HG02938 (cell line): ENCODE data around the gene PFKFB4.
"Not testable (repeated sequence)": the region's sequence is repeated elsewhere in the genome, so short reads cannot be mapped to it uniquely, and the experiment has no call there.

Experiments
- ATAC-seq: cut with Tn5 transposase; IDR thresholded peaks from one replicate; pipeline ENCODE4 v1.9.1; 2021; ENCODE audit warnings: mild to moderate bottlenecking, moderate library complexity; ENCODE audit not compliant: unreplicated experiment

PFKFB4 gene

GRCh38 chr3:48535578-48535977 lies 21.0 kb downstream of the PFKFB4 start:
- ATAC-seq, result no peak

GRCh38 chr3:48532977-48533337 lies 23.6 kb downstream of the PFKFB4 start:
- no peak for ATAC-seq

- no peak for ATAC-seq
Measured at GRCh38 chr3:48532271-48532976, 24.2 kb downstream of the PFKFB4 start.

DNA sequence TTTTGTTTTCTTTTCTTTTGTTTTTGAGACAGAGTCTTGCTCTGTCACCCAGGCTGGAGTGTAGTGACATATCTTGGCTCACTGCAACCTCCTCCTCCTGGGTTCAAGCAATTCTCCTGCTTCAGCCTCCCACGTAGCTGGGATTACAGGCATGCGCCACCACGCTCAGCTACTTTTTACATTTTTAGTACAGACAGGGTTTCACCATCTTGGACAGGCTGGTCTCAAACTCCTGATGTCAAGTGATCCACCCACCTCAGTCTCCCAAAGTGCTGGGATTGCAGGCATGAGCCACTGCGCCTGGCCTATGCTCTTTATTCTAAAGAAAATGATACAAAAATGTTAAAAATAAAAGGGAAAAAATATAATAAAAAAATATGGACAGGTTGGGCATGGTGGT lies 25.9 kb downstream of the PFKFB4 start:
- not testable (repeated sequence) for ATAC-seq

GRCh38 chr3:48528754-48529153 lies 27.8 kb downstream of the PFKFB4 start:
- no peak for ATAC-seq

DNA sequence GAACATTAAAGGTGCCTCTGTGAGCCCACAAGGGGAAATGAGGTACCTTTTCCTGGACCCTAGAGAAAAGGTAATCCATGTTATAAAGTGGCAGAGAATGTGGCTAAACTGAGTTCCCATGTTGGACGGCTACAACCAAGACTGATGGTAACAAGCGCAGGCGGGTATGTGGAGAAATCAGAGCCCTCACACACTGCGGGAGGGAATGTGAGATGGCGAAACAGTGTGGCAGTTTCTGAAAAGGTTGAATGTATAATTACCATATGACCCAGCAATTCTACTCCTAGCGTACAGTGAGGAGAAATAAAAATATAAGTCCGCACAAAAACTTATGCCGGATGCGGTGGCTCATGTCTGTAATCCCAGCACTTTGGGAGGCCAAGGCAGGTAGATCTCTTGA lies 28.6 kb downstream of the PFKFB4 start:
- ATAC-seq, result no peak

GRCh38 chr3:48524970-48525369 lies 31.6 kb downstream of the PFKFB4 start:
- ATAC-seq, result no peak

DNA sequence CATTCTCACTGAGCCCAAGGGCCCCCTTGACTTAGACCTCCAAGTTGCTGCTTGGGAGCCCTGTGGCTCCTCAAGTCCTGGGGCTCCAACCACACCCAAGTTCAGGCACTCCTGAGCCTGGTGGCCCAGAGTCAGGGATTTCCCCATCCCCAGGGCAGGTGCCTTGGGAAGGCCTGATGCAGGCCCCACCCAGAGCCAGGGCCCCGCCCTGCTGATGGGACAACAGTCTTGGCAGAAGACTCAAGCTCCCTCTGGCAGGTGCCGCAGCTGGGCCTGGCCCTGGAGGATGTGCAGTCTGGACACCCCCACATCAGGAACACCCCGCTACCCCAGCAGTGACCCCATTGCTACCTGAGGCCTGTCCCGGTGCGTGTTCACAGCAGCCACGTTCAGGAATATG lies 35.0 kb downstream of the PFKFB4 start:
- ATAC-seq, result no peak

- no peak for ATAC-seq
Measured at GRCh38 chr3:48519277-48519643, 37.3 kb downstream of the PFKFB4 start.

DNA sequence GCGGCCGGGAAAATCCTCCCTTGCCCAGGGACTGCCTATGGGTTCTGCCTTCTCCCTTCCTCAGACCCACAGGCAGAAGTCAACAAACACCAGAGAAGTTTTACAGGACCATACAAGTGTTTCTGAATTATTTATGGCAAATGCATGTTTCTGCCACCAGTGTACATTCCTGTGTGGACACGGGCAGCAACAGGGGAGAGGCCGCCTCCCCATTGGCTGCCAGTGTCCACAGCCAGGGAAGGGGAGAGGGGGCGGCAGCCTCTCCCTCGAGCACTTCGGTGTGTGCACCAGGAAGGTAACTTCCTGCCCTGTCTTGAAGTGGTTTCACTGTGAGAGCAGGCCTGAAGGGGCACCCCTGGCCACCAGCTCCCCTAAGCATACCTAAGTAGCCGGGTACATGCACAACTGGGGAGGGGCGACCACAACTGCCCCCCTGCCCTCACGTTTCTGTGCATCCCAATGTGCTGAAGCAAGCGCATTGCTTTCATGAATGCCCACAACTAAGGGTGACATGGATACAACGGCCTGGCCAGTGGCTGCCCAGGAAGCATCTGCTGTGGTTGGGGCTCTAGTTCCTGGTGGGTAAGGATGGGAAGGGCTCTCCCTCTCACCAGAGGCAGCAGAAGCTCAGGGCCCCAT lies 37.8 kb downstream of the PFKFB4 start:
- no peak for ATAC-seq

DNA sequence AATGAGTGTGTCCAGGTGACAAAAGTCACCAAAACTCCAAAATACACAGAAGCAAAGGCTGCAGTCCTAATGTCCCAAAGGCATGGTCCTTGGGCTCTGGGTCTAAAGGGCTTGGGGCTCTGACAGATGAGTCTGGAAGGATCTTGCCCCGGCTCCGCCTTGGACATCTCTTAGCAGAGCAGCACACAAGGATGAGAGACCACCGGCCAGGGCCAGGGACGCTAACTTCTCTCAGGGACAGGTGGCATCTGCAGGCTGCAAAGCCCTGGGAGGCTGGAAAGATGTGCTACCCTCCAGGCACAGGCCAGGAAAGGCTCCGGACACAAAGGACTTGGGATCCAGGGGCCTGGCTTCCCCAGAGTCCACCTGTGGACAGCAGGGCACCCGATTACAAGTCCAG lies 38.5 kb downstream of the PFKFB4 start:
- no peak for ATAC-seq

DNA sequence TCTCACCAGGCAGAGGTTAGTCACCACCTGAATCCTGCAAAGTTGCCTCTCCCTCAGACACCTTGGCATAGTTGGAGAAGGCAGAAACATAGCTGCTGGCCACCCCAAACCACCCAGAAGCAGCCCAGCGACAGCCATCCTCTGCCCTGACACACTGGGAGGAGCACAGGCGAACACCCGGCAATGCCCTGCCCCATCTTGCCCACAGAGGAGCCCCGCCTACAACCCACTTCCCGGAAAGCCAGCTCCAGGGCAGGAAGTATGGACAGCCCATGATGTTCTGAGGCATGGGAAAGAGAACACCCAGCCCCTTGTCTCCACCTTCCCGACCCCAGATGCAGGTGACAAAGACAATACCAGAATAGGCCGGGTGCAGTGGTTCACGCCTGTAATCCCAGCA lies 40.0 kb downstream of the PFKFB4 start:
- ATAC-seq, result no peak

DNA sequence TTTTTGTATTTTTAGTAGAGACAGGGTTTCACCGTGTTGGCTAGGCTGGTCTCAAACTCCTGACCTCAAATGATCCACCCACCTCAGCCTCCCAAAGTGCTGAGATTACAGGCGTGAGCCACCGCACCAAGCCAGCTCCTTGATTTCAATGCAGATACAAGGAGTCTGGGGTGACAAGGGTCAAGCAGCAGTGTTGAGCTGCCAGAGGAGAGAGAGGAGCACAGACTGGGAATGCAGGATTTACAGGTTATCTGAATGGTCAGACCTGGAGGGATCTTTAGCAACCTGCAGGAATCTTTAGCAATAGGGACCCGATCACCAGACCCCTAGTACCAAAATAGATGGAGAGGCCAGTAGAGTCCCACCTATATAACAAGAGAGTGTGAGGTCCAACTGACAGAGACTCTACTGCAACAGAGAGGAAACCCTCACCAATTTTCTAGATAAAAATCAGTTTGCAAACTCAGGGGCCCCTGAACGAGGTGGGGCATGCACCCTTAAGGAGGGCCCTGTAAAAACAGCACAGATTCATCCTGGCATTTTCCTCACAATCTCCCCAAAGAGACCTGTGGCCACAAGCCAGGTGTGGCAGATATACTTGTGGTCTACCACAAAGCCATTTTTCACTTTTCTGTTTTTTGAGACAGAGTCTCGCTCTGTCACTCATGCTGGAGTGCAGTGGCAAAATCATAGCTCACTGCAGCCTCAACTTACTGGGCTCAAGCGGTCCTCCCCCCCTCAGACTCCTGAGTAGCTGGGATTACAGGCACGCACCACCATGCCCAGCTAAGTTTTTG lies 42.0 kb downstream of the PFKFB4 start:
- ATAC-seq, result no peak

- ATAC-seq, result no peak
Measured at GRCh38 chr3:48511551-48511950, 45.1 kb downstream of the PFKFB4 start.

DNA sequence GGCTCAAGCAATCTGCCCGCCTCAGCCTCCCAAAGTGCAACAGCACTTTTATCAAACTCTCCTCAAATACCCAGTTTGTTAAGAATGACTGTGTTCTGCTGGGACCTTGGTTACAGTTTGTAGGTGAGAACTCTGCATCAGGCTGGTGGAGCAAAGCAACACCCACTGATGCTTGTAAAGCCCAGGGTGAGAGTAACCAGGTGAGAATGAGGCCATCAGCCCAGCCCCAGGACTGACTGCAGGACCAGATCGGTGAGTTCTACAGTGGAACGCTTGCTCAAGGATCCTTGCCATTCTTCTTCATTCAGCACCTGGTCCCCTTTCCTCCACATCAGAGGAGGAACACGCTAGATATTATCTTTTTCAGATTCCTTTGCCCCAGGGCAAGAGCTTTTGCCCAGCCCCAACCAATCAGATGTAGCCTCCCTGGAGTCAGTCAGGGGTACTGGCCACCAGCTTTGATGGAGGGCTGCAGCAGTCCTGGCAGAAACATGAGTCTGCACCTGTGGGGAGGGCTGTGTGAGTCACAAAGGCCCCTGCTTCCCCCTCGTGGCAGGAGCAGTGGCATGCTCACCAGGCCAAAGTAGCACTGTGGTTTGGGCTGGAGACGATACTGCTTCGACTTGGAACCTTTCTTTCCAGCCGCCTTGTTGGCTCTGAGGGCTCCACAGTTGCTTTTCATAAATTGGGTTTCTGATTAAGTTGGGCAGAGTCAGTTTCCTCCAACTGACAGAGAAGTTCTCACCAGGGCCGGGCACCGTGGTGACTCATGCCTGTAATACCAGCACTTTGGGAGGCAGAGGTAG lies 49.1 kb downstream of the PFKFB4 start:
- no peak for ATAC-seq

- ATAC-seq, result no peak
Measured at GRCh38 chr3:48505968-48506504, 50.6 kb downstream of the PFKFB4 start.

- ATAC-seq, result no peak
Measured at GRCh38 chr3:48505146-48505545, 51.5 kb downstream of the PFKFB4 start.

DNA sequence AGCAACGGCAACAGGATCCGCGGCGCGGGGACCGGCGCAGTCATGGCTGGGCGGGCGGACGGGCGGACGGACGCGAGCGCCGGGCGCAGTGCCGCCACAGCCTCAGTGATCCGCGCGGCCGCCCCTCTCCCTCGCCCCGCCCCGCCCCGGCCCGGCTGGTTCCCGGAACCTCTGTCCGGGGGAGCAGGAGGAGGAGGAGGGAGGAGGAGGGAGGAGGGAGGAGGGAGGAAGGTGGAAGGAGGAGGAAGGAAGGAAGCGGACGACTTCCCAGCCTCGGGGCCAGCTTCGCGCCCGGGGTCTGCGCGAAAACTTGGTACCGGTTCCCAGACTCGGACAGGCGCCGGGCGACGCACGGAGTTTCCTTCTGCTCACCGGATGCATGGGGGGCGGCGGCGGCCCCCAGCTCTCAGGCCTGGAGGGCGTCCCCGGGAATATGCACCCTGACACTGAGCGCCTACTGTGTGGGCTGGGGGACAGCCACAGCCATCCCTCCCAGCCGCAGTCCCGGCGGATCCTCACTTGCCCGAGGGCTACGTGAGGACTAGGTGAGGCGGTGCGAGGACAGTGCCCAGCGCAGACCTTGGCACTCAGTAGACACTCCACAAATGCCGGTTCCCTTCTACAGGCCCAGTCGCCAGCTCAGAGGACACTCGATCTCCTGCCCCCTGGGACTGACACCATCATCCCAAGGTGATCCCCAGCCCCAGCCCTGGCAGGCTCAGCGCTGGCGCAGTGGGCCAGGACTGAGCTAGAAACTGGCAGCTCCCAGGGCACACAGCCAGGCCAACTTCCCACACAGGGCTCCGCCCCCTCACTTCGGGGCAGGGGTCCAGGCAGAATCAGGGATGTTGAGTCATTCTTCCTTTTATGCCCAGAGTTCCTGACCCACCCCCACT lies 52.3 kb downstream of the PFKFB4 start, which contains the start of gene SHISA5:
Gene SHISA5 (minus strand): TSS at position 124 of the 896 bp plus-strand sequence. CDS start 80 bp downstream, at position 44.
- no peak for ATAC-seq

DNA sequence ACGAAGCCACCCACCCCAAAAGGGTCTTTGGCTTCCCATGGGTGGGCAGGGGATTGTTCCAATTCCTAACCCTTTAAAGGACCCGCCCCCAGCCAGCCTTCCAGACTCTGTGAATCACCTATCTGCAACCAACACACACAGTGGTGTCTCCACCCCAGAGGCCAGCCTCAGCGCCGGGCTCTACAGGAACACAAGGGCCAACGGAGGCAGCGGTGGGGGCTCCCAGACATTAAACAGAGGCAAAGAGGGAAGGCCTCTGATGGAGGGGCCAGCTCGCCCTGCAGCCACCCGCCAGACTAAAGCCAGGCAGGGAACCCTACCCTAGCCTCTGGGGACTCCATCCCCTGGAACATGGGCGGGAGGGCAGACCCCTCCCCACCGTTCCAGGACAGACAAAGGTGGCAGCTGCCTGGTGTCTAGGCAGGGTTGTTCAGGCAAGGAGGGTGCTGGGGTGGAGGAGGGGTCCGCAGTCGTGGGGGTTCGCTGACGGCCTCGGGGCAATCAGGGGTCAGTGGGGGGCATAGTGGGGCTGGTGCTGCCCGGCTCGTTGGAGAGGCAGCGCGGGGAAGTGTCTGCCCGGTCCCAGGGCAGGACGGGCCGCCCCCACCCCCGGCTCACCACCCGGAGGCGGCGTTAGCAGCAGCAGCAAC lies 53.1 kb downstream of the PFKFB4 start:
- no peak for ATAC-seq
